GM19025 (cell line): Measurements from ENCODE around the gene HRH2.

Experiments
- ATAC-seq: cut with Tn5 transposase; IDR thresholded peaks from one replicate; pipeline ENCODE4 v1.9.1; 2021; ENCODE audit warnings: mild to moderate bottlenecking, low read depth, moderate library complexity; ENCODE audit not compliant: unreplicated experiment

The HRH2 gene

DNA sequence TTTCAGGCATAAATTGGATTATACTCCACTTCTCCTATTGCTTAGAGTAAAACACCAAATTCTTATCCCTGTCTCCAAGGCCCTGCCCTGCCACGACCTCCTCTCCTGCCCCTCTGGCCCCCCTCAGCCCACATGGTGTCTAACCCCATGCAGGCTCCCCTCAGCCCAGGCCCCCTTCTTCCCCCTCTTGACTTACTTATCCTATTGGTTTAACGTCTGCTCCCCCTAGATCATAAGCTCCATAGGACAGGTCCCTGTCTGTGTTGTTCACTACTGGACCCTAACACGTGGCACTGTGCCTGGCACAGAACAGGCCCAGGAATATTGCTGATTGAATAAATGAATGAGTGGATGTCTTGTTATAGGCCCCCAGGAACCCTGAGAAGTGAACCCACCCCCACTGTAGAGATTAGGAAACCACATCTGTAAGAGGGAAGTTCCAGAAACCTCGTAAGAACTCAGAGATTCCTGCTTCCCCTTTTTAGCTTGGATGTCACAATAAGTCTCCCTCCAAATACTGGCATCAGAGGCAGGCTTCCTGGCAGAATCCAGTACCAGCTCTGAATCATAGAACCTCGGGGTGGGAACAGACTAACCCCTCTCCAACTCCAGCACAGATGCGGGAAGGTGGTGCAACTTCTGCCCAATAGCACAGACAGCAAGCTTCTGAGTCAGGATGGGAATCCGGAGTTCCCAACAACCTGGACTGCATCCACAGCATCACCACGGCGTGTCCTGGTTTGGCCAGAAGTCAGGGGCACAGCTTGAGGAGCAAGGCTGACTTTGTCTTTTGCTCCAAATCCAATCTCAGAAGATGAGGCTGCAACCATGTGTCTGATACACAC, 31.5 kb downstream of the HRH2 start:
- ATAC-seq = no peak

DNA sequence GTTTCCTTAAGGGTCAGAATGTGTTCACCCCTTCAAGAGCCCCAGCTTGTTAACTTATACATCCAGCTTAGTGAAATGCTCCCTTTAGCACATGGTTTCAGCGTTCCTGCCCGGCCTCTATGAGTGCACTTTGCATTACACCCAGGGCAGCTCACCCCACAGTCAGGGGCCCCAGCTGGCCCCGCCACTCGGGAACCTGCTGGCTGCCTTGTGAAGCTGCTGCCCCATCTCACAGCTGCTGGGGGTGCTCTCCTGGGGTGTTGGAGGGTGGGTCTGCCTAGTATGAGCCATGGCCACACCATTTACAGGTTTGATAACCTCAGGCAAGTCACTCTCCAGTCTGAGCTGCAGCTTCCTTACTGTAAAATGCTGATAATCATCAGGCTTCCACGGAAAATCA, 32.2 kb downstream of the HRH2 start:
- ATAC-seq = no peak

DNA sequence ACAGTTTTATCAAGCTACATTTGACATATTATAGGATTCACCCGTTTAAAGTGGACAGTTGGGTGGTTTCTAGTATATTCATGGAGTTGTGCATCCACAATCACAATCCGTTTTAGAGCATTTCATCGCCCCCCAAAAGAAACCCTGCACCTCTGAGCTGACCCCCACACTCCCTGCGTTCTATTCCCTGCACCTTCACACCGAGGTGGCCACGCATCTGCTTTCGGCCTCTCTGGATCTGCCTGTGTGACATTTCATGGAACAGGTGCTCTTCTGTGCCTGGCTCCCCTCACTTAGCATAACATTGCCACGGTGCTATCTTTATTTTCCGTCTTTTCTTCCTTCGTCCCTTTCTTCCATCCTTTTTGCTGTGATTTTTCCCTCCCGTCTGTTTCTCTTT, 32.7 kb downstream of the HRH2 start:
- no peak for ATAC-seq

DNA sequence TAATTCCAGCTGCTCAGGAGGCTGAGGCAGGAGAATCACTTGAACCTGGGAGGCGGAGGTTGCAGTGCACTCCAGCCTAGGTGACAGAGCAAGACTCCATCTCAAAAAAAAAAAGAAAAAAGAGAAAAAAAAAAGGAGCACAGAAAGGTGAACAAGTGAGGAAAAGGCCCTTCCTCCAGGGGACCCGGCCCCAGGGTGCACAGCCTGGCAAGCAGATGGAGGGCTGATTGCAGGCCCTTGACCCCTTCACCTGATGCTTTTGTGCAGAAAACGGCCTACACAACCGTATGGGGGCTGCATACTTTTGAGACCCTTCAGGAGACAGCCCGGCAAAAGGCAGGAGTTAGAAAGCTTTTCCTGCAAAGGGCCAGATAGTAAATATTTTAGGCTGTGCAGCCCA, 33.9 kb downstream of the HRH2 start:
- no peak for ATAC-seq

DNA sequence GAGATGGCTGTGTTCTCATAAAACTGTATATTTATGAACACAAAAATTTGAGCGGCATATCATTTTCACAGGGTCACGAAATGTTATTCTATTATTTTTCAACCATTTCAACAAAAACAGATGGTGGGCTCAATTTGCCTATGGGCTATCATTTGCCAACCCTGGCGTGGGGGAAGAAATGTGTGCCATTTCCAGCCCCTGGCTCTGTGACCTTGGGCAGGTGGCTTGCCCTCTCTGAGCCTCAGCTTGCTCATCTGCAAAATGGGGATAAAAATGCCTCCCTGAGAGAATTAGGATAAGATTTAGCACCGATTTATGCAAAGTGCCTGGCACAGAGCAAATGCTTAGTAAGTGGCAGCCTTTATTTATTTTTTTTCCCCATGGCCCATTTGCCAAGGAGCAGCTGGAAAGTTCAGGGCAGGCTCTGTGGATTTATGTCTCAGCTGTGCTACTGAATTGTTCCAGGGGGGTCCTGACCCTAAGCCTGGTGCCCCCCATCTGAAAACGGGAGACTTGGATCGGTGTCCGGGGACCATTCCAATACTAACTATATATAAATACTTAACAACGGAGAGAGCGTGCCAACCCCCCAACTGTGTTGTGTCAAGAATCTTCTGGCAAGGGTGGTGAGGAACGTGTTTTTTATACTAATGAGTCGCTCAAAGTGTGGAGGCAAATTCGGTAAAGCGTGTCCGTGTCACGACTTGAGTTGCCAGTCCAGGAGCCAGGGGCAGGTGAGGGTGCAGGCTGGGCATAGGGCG, 34.5 kb downstream of the HRH2 start:
- ATAC-seq = no peak

DNA sequence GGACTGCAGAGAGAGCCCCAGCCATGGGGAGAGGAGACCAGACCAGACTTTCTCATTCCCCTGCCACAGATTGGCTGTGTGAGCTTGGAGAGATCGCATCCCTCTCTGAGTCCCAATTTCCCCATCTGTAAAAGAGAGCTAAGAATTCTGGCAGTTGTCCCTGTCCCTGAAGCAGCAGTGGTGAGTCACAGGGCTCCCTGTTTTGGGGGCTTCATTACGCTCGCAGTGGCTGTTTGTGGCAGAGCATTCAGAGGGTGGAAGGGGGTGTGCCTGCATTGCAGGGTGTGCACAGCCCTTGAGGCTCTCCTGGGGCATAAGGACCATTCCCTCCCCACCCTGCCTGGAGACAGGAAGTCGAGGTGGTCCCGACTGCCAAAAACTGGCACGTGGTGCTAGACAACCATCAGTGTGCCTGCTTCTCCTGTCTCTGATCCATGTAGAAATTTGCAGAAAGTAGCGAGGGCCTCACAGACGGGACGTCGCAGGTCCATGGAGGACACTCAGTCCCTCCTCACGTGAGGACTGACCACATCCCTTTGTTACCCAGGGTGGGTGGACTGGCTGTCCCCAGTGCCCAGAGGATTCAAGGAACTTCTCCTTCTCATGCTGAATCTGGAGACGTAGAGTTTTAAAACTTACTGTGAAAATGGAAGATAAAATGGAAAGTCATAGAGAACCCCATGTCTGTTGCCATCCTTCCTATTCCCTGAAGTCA, 35.3 kb downstream of the HRH2 start:
- ATAC-seq = no peak

DNA sequence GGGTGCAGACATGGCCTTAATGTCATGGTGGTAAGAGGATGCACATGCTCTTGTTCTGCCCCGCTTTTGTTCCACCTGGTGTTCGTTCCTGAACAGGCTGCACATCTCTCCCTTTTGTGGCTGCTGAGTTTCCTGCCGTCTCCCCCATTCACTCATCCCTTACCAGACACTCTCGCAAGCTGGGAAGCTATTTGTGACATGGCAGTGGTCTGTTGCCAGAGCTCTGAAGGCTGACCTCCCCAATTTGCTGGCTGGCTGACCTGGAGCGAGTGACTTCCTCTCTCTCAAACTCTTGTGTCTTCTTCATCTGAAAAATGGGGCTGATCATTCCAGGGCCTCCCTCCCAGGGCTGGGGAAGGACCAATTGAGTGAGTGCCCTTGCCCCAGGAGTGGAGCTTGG, 35.9 kb downstream of the HRH2 start:
- no peak for ATAC-seq

DNA sequence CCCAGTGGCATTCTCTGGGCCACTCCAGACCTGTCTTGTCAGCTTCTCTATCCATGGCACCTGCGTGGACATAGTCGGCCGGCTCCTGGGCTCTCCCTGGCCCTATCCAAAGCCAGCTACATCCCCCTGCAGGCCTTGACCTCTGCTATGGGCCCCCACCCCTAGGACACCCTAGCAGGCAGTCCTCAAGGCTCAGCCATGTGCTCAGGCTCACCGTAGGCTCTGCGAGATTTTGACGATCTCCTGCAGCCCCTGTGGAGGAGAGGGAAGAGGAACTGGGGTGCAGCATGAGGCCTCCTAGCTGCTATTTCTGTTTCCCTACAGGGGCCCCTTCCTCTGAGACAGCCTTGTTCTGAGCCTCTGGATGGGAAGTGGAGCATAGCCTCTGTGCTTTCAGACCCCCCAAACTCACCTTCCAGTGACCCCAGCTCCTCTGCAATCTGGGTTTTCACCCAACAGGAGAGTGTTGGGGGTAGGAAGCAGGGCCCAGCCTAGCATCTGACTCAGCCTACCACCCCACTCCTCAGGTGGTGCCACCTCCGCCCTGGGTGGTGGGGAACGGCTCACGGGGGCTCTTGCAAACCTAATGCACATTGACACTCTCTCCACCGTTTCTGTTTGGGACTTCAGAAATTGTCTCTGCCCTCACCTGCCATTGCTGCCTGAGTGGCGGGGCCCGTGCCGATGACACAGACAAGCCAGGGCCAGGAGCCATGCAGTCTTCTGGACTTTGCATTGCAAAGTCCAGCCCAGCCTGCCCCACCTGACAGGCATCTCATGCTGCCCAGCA, 36.7 kb downstream of the HRH2 start:
- ATAC-seq = no peak

DNA sequence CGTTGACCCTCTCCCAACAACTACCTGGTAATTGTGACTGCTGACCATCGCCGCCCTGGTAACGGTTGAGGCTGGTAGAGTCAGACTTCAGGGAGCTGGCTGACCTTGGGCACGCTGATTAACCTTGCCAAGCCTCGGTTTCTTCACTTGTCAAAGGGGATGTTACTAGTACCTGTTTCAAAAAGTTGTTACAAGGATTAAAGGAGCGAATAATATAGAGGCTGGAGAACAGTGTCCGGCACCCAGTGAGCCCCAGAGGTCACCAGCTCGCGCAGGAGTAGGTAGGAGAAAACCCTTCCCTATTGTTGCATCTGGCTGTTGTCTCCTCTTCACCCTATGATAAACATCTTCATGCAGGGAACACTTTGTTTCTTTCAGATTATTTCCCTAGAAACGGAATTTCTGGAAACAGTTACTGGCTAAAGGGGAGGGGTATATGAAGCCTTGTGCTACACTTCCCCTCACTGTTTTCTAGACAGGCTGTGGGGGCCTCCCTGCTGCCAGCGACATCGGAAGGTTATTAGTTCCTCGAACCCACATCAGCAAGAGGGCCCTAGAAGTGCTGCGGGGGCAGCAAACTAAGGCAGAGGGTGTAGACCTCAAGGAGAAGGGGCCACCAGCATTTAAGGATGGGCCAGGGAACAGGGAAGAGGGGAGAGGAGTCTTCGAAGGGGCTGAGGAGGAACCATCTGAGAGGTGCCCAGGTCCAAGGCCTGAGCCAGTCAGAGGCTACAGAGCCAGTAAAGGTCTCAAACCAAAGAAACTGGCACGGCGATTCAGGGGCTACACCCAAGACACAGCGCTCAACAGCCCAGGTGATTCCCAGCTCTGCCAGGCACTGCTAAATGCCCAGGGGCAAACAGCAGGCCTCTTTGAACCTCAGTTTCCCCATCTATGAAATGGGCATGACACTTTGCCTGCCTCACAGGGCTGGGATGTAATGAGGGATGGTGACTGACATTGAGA, 37.6 kb downstream of the HRH2 start:
- ATAC-seq = no peak

DNA sequence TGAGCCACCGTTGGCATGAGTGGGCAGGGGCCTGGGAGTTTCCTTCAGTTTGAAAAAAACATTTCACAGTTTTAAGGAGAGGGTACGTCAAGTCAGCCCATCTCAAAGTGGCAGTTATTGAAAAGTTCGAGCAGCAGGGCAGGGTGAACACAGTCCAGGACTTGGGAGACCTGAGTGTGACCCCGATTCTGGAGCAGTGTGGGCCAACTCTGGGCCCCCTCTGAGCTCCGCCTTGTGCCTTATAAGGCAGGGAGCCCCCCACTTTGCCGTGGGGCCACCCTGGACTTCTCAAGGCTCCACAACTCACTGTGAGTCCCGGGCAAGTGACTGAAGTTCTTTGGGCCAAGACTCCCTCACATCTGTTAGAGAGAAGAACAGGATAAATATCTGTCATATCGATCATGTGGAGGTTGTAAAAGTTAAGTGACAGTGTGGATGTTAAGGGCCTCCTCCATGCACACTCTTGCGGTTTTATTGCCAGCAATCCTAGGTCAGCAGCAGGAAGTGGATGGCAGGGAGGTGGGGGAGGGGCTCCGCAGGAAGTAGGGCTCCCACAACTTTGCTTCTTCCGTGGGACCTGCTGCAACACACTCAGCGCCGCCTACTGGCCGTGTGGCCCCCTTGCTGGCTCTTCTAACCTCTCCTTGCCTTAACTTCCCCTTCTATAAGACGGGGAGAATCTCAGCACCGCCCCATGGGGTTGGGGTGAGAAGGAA, 38.4 kb downstream of the HRH2 start:
- ATAC-seq = no peak

DNA sequence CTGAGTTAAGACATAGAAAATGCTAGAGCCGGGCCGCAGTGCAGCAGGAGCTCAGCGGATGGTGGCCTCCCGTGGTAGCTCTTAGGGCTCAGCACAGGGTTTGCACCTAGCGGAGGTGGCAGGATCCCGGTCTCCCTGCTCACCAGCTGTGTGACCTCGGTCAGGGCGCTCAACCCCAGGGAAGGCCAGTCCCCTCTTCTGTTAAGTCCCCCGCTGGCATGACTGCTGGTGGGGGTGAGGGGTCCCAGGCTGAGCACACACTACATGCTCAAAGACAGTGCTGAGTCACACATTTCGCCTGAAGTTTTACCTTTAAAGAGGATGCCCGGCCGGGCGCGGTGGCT, 39.0 kb downstream of the HRH2 start:
- ATAC-seq = no peak

DNA sequence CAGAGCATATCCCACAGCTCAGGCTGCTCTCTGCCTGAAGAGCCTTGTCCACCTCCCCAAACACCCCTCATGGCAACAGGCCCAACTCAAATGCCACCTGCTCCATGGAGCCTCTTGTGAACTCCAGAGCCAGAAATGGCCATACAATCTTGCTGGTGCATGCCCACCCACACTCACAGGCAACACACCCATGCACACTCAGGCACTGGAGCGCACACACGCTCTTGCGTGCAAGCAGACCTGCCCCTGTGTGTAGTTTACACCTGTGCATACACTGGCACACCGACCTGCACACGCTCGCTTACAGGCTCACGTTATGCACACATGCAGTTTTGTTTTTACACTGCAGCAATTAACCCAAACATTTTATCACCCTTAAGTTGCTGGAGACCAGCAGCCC, 40.0 kb downstream of the HRH2 start:
- ATAC-seq = no peak

DNA sequence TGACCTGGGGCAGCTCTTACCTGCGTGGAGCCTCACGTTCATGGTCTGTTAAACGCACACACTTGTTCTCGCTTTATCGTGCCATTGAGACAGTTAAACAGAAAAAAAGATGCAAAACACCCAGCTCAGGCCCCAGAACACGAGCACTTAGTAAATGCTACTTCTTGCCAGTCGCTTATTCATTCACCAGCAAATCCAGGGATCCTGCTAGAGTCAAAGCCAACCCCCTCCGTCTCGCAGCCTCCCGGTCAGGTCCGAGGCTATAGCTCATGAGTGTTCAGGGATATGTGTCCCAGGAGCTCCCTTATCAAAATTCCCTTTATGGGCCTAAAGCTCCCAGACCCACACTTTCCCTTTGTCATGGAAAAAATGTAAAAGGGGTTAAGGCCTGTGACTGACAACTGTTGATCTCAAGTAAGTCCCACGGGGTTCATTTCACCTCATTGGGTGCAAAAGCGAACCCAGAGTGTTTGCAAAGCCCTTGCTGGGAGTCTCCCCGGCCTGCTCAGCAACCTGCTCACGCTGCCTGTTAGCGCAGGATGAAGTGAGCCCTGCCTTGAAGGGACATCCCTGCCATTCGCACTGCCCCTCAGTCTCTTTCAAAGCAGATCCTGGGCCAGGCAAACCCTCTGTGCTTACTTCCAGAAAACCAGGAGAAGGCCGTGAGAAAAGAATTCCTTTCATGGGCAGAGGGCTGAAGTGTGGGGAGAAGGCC, 40.7 kb downstream of the HRH2 start:
- no peak for ATAC-seq

DNA sequence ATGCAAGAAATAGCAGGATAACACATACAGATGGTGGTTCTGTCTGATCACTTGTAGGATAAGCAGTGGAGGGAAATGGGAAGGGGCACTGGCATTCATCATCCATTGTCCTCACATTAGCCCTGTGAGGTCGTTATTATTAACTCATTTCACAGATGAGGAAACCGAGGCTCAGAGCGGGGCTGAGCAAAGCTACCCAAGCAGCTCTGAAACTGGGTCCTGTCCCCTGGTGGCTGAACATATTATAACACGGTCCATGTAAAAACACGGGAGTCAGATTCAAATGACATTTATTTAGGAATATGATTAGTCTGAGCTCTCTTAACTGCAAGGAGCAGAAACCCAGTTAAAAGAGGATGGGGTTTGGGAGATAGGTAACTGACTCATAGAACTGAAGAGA, 43.1 kb downstream of the HRH2 start:
- no peak for ATAC-seq

DNA sequence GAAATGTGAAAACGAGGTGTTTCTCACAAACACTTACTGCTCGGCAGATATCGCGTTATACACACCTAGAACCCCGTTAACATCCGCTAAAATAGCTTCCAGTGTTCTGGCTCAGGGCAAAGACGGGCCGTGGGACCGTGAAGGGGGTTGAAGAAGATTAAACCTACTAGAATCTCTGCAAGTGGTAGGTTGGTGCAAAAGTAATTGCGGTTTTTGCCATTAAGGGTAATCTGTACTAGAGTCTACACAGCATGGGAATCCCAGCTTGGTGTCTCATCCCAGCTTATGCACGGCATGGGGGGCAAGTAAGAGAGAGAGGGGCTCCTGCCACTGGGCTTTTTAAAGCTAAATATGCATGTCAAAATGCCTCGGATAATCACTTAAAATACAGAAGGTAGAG, 43.9 kb downstream of the HRH2 start:
- no peak for ATAC-seq

DNA sequence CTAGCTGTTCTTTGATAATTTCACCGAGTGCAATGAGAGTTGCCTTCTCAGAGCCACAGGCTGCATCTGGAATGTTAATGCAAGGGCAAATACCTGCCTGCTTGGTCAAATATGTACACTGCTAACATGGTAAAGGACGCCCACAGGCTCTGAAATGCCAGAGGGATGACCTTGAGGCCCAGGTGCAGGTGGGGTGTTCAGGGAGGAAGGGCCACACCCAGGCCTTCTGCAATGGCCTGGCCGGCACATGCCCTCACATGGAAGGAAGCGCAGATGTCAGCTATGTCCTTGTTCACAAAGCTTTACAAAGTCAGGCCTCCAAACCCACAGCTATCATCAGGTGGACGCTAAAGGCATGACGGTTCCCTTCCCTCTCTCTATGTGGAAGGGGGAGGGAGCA, 48.6 kb downstream of the HRH2 start:
- ATAC-seq = no peak

DNA sequence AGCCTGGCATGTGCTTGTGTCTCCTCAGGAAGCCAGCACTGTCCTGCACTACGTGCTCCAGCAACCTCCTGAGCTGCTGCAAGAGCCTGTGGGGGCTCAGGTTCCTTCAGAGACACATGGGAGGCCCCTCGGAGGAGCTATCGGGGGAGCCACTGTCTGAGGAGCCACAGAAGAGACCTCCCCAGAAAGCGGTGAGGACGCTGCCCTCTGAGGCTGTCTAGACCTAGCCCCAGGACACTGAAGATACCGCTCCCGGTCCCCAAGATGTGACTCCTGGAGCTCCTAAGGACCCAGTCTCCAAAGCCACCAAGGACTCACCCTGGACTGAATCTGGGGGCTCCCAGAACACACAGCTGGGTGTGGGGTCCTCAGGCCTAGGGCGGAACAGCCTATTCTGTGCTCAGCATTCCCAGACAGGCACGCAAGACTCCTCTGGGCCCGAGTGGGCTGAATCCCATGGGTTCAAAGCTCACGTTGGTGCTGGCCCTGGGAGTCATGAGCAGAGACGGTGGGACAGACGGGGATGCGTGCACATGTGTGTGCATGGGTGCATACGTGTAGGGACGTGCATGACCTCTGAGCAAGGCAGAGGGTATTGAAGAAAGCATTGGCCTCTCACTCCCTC, 50.0 kb downstream of the HRH2 start:
- no peak for ATAC-seq

DNA sequence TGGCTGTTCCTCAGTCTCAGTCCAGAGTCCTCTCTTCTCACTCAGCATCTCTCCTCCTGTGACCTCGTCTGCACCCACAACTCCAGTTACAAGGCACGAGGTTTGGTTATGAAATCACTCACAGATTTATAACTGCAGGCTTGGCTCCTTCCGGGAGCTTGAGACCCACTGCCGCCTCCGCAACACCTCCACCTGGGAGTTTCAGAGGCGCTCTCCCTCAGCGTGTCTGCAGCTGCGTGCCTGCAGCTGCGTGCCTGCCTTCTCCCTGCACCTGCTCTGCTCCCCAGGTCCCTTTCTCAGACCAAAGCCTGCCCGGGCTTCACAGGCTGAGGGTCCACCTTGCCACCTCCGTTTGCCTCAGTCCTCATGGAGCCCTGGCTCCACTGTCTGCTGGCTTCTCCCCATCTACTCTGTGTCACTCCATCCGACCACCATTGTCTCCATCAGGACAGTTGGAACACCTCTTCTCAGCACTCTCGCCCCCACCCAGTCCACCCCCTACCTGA, 51.5 kb downstream of the HRH2 start:
- no peak for ATAC-seq
